ENCODE results near the gene KLC1.

The KLC1 gene

GRCh38 chr14:103704708-103705107 lies 75.7 kb downstream of the KLC1 start:
- Histone ChIP-seq H4K20me1 (ENCODE audit: low read depth, low read length) (no peaks in the 10 kb centered on the region), H3K79me2 (ENCODE audit: insufficient read depth, low read length) (no peaks in the 10 kb centered on the region; the same call in 1 of the 2 replicates), H3K4me2 (ENCODE audit: low read depth, low read length, poor library complexity, severe bottlenecking) (no peak overlapping the region), H3K4me3 (ENCODE audit: insufficient read depth, low read length, poor library complexity, severe bottlenecking) (no peak overlapping the region), H3K36me3 (ENCODE audit: low read length) (no peaks in the 10 kb centered on the region), H3F3A (ENCODE audit: insufficient read depth) (peaks cover 24% of the 10 kb centered on the region), H3K27ac (ENCODE audit: low read depth, low read length) (no peak overlapping the region), H3K9me3 (ENCODE audit: insufficient read depth, low read length) (no peaks in the 10 kb centered on the region), H3K27me3 (ENCODE audit: low read length) (no peaks in the 10 kb centered on the region), H3K9ac (ENCODE audit: low read length) (no peak overlapping the region), H2AFZ (ENCODE audit: low read depth, low read length, severe bottlenecking) (no peak overlapping the region), H3K9me2 (replicated peaks; ENCODE audit: insufficient read depth, low read length) (no peaks in the 10 kb centered on the region)
- no peak for TF ChIP-seq EZH2phosphoT487 (conservative IDR thresholded peaks at IDR 0.05; ENCODE audit: low read length)
- TF ChIP-seq, protein P1, sequence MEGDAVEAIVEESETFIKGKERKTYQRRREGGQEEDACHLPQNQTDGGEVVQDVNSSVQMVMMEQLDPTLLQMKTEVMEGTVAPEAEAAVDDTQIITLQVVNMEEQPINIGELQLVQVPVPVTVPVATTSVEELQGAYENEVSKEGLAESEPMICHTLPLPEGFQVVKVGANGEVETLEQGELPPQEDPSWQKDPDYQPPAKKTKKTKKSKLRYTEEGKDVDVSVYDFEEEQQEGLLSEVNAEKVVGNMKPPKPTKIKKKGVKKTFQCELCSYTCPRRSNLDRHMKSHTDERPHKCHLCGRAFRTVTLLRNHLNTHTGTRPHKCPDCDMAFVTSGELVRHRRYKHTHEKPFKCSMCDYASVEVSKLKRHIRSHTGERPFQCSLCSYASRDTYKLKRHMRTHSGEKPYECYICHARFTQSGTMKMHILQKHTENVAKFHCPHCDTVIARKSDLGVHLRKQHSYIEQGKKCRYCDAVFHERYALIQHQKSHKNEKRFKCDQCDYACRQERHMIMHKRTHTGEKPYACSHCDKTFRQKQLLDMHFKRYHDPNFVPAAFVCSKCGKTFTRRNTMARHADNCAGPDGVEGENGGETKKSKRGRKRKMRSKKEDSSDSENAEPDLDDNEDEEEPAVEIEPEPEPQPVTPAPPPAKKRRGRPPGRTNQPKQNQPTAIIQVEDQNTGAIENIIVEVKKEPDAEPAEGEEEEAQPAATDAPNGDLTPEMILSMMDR (IDR thresholded peaks at IDR 0.05; ENCODE audit: insufficient read depth, low read length, poor library complexity, severe bottlenecking), result no peak

DNA sequence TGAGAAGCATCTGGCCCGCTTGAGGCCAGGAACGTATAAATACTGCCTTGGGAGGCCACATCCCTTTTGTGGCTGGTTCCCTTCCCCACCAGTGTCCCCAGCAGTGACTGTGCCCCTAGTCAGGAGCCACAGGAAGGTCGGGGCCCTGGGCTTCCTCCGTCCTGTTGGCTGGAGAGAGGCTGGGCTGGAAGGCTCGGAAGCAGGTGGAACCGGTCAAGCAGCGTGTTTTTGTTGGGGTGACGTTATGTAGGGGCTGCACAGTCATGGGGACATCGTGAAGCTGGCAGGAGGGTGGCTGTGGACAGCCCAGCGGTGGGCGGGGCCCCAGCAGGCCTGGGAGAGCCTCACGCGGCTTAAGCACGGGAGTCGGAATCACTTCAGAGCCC lies 76.1 kb downstream of the KLC1 start:
- TF ChIP-seq, protein P1 (IDR thresholded peaks at IDR 0.05; ENCODE audit: insufficient read depth, low read length, poor library complexity, severe bottlenecking), result no peak
- no peak for TF ChIP-seq EZH2phosphoT487 (conservative IDR thresholded peaks at IDR 0.05; ENCODE audit: low read length)
- Histone ChIP-seq H2AFZ (ENCODE audit: low read depth, low read length, severe bottlenecking) (no peak overlapping the region), H3K27ac (ENCODE audit: low read depth, low read length) (no peak overlapping the region), H3K4me2 (ENCODE audit: low read depth, low read length, poor library complexity, severe bottlenecking) (no peak overlapping the region), H3K4me3 (ENCODE audit: insufficient read depth, low read length, poor library complexity, severe bottlenecking) (no peak overlapping the region), H3K79me2 (ENCODE audit: insufficient read depth, low read length) (no peaks in the 10 kb centered on the region; the same call in 1 of the 2 replicates), H4K20me1 (ENCODE audit: low read depth, low read length) (no peaks in the 10 kb centered on the region), H3K9ac (ENCODE audit: low read length) (no peak overlapping the region), H3K36me3 (ENCODE audit: low read length) (no peaks in the 10 kb centered on the region), H3K9me3 (ENCODE audit: insufficient read depth, low read length) (no peaks in the 10 kb centered on the region), H3F3A (ENCODE audit: insufficient read depth) (peaks cover 23% of the 10 kb centered on the region), H3K9me2 (replicated peaks; ENCODE audit: insufficient read depth, low read length) (no peaks in the 10 kb centered on the region), H3K27me3 (ENCODE audit: low read length) (no peaks in the 10 kb centered on the region)

- Histone ChIP-seq H3F3A (ENCODE audit: insufficient read depth) (peaks cover 18% of the 10 kb centered on the region), H3K27me3 (ENCODE audit: low read length) (no peaks in the 10 kb centered on the region), H3K79me2 (ENCODE audit: insufficient read depth, low read length) (no peaks in the 10 kb centered on the region; the same call in 1 of the 2 replicates), H3K27ac (ENCODE audit: low read depth, low read length) (no peak overlapping the region), H3K9me2 (replicated peaks; ENCODE audit: insufficient read depth, low read length) (no peaks in the 10 kb centered on the region), H3K36me3 (ENCODE audit: low read length) (no peaks in the 10 kb centered on the region), H3K9me3 (ENCODE audit: insufficient read depth, low read length) (no peaks in the 10 kb centered on the region), H3K4me3 (ENCODE audit: insufficient read depth, low read length, poor library complexity, severe bottlenecking) (no peak overlapping the region), H2AFZ (ENCODE audit: low read depth, low read length, severe bottlenecking) (no peak overlapping the region), H3K9ac (ENCODE audit: low read length) (no peak overlapping the region), H4K20me1 (ENCODE audit: low read depth, low read length) (no peaks in the 10 kb centered on the region), H3K4me2 (ENCODE audit: low read depth, low read length, poor library complexity, severe bottlenecking) (no peak overlapping the region)
- TF ChIP-seq EZH2phosphoT487 (conservative IDR thresholded peaks at IDR 0.05; ENCODE audit: low read length), result no peak
- TF ChIP-seq, protein P1 (IDR thresholded peaks at IDR 0.05; ENCODE audit: insufficient read depth, low read length, poor library complexity, severe bottlenecking), result no peak
These were observed 76.7 kb downstream of the KLC1 start for GRCh38 chr14:103705504-103706284.

Data from SU-DHL-6 (cell line).